ENCODE measurements around the gene MAPK8IP3. TPM values are rescaled to one million over a fixed set of nuclear protein-coding genes. Genes with fewer than 3 reads are reported as not detected.

The MAPK8IP3 gene, protein sequence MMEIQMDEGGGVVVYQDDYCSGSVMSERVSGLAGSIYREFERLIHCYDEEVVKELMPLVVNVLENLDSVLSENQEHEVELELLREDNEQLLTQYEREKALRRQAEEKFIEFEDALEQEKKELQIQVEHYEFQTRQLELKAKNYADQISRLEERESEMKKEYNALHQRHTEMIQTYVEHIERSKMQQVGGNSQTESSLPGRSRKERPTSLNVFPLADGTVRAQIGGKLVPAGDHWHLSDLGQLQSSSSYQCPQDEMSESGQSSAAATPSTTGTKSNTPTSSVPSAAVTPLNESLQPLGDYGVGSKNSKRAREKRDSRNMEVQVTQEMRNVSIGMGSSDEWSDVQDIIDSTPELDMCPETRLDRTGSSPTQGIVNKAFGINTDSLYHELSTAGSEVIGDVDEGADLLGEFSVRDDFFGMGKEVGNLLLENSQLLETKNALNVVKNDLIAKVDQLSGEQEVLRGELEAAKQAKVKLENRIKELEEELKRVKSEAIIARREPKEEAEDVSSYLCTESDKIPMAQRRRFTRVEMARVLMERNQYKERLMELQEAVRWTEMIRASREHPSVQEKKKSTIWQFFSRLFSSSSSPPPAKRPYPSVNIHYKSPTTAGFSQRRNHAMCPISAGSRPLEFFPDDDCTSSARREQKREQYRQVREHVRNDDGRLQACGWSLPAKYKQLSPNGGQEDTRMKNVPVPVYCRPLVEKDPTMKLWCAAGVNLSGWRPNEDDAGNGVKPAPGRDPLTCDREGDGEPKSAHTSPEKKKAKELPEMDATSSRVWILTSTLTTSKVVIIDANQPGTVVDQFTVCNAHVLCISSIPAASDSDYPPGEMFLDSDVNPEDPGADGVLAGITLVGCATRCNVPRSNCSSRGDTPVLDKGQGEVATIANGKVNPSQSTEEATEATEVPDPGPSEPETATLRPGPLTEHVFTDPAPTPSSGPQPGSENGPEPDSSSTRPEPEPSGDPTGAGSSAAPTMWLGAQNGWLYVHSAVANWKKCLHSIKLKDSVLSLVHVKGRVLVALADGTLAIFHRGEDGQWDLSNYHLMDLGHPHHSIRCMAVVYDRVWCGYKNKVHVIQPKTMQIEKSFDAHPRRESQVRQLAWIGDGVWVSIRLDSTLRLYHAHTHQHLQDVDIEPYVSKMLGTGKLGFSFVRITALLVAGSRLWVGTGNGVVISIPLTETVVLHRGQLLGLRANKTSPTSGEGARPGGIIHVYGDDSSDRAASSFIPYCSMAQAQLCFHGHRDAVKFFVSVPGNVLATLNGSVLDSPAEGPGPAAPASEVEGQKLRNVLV (N-terminal part only)
- 100 to 1,000 TPM; 290 to 297 TPM for total RNA-seq
- 49.9 TPM for polyA plus RNA-seq (2013, experiment 1 of 2)
- polyA plus RNA-seq (2013, experiment 2 of 2) = 86.8 TPM
- 57.9 to 421 (median 228) reads per million in 172 experiments for total RNA-seq

DNA sequence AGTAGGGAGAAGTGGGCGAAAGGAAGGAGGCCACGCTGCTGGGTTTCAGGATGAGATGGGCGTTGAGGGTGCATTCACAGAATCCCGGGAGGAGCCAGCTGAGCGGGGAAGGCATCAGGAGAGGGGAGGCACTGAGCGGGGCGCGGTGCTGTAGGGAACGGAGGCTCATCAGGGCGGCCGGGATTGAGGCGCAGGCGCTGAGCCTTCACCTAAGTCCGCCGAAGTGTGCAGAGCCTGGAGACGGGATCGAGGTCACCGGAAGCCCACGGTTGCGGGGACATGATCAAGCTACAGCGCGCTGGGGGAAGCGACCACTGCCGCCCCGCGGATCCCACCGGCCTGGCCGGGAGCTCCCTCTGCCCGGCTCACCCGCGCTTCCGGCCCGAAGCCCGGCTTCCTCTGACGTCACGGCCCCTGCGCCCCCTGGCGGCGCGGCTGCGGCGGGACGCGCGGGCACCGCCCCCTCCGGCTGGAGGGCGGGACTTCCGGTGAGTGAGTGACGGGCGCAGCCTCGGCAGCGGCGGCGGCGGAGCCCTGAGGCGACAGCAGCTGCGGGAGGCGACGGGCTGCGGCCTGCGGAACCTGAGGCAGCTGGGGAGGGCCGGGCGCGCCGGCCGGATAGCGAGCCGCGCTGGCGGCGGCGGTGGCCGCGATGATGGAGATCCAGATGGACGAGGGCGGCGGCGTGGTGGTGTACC lies at the start of gene MAPK8IP3:
TSS of gene MAPK8IP3 (plus strand) at position 508 of the 698 bp plus-strand sequence. CDS start at position 653, 145 bp downstream.
- intact Hi-C loops (cut with DNase I, micrococcal nuclease) = loop anchor here (1.0 to 5.0 kb wide), 9 partner anchors 17 to 399 kb away; partner anchors contain the start of genes JPT2 (in 2 of the 2), UQCC4 (in 2 of the 2), CRAMP1 (in 1 of the 2) and EME2 (in 1 of the 2)
- TF ChIP-seq, protein P1, sequence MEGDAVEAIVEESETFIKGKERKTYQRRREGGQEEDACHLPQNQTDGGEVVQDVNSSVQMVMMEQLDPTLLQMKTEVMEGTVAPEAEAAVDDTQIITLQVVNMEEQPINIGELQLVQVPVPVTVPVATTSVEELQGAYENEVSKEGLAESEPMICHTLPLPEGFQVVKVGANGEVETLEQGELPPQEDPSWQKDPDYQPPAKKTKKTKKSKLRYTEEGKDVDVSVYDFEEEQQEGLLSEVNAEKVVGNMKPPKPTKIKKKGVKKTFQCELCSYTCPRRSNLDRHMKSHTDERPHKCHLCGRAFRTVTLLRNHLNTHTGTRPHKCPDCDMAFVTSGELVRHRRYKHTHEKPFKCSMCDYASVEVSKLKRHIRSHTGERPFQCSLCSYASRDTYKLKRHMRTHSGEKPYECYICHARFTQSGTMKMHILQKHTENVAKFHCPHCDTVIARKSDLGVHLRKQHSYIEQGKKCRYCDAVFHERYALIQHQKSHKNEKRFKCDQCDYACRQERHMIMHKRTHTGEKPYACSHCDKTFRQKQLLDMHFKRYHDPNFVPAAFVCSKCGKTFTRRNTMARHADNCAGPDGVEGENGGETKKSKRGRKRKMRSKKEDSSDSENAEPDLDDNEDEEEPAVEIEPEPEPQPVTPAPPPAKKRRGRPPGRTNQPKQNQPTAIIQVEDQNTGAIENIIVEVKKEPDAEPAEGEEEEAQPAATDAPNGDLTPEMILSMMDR (IDR thresholded peaks at IDR 0.05) = peak; percentile 70

DNA sequence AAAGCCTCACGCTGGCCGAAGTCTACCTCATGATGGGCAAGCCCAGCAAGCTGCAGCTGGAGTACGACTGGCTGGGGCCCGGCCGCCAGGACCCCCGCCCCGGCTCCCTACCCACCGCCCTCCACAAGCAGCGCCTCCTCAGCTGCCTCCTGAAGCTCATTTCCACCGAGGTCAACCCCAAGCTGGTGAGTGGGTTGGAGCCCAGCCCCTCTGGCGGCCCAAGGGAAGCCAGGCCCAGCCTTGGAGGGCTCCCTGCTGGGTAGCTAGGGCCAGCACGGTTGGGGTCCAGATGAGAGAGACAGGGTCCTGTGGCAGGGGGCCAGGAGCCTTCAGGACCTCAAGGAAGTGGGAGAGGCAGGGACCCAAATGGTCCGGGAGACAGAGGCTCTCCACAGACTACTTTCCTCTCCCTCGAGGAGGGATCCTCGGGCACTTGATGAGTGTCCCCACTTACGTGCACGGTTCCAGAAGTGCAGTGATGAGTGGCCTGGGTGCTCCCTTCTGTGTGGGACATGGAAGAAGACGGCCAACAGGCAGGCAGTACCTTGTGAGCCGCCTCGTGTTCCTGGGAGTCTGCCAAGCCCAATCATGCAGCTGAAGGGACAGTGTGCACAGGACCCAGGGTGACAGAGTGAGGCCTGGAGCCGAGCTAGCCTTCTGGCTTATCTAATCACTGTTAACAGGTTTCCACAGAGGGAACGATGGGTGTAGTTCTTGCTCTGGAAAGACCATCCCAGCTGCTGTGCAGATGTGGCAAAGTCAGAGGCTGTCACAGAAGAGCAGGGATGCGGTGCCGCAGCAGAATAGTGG lies 49.0 kb upstream of the MAPK8IP3 start:
- ATAC-seq (ENCODE audit: poor library complexity) (no peak), DNase-seq (no peak)
- Mint-ChIP-seq H3K27ac (no peak overlapping the region), H3K9me3 (no peaks in the 10 kb centered on the region), H3K36me3 (ENCODE audit: low read depth) (peaks cover 57% of the 10 kb centered on the region), H3K4me3 (no peak overlapping the region), H3K27me3 (no peaks in the 10 kb centered on the region), H3K4me1 (ENCODE audit: low read depth) (no peaks in the 10 kb centered on the region)
- ChIA-PET POLR2A (no interaction called here), CTCF (no interaction called here)
- Histone ChIP-seq H3K4me1 (ENCODE audit: insufficient read depth, low read length) (no peaks in the 10 kb centered on the region), H3K27me3 (ENCODE audit: control insufficient read depth in 1 of 2, insufficient read depth in 2 of 2, low read length in 2 of 2) (no peaks in the 10 kb centered on the region), H3K4me3 (ENCODE audit: low read length) (no peak overlapping the region), H3K9me3 (ENCODE audit: control insufficient read depth in 1 of 2, insufficient read depth in 1 of 2, low read length in 2 of 2) (no peaks in the 10 kb centered on the region), H3K36me3 (ENCODE audit: insufficient read depth, low read length) (peaks cover 61% of the 10 kb centered on the region), H3K27ac (ENCODE audit: low read depth in 1 of 2, low read length in 2 of 2) (no peak overlapping the region)
- TF ChIP-seq, protein P1 (IDR thresholded peaks at IDR 0.05) = no peak
- intact Hi-C loops (cut with DNase I, micrococcal nuclease) = no loop called here

More for the DNA sequence above, at the start of gene MAPK8IP3:
- Histone ChIP-seq H3K27ac (ENCODE audit: low read depth in 1 of 2, low read length in 2 of 2) (peak within 1 kb of the TSS; percentile 77 to 79), H3K4me1 (ENCODE audit: insufficient read depth, low read length) (peaks cover 35% of the 10 kb centered on the region), H3K4me3 (ENCODE audit: low read length) (peak within 1 kb of the TSS; percentile 98), H3K27me3 (ENCODE audit: control insufficient read depth in 1 of 2, insufficient read depth in 2 of 2, low read length in 2 of 2) (no peaks in the 10 kb centered on the region), H3K36me3 (ENCODE audit: insufficient read depth, low read length) (peaks cover 10% of the 10 kb centered on the region), H3K9me3 (ENCODE audit: control insufficient read depth in 1 of 2, insufficient read depth in 1 of 2, low read length in 2 of 2) (no peaks in the 10 kb centered on the region)
- ChIA-PET POLR2A (interaction anchor here (0.6 to 3.6 kb wide), 30 partner anchors 8 to 397 kb away, joined by 3 to 67 read pairs (median 5); partner anchors contain the start of genes CRAMP1, EME2, FAHD1 and HAGH), CTCF (interaction anchor here (0.6 to 5.1 kb wide), 24 partner anchors 8 to 342 kb away, joined by 3 to 39 read pairs (median 4); partner anchors contain the start of genes CRAMP1, EME2, IFT140 and JPT2)
- DNase-seq (peak; percentile 84 to 99 (median 94)), ATAC-seq (ENCODE audit: poor library complexity) (peak; percentile 75)
- Mint-ChIP-seq H3K9me3 (no peaks in the 10 kb centered on the region), H3K27me3 (no peaks in the 10 kb centered on the region), H3K27ac (peak within 1 kb of the TSS; percentile 97), H3K4me1 (ENCODE audit: low read depth) (peaks cover 38% of the 10 kb centered on the region), H3K4me3 (peak within 1 kb of the TSS; percentile 96), H3K36me3 (ENCODE audit: low read depth) (peaks cover 38% of the 10 kb centered on the region)
